ENCODE results near the gene RTRAF. TPM values are rescaled to one million over a fixed set of nuclear protein-coding genes. Genes with fewer than 3 reads are reported as not detected.

Gene RTRAF
- total and polyA plus RNA-seq, 3 donors from 2014 or later = 157 to 439 (median 170) TPM

- WGBS, 2 donors = 52 to 63% methylated on average over 4 of the region's 4 CpGs
- H3K9me3 ChIP-seq = no peaks in the 10 kb centered on the region
- no peak overlapping the region for H3K27ac ChIP-seq
- H3K36me3 ChIP-seq (ENCODE audit: low read depth, missing control alignments) = no peaks in the 10 kb centered on the region
- TF ChIP-seq POLR2A (IDR thresholded peaks at IDR 0.05) (no peak), CTCF (IDR thresholded peaks at IDR 0.05) (peak; percentile 29 to 56 (median 37))
- intact Hi-C loops (cut with DNase I; ENCODE audit: low total_unique reads) = no loop called here
- peaks cover 5% of the 10 kb centered on the region for H3K4me1 ChIP-seq
- DNase-seq = no peak
- H3K27me3 ChIP-seq = no peaks in the 10 kb centered on the region
- H3K4me3 ChIP-seq = no peak overlapping the region
Measured at GRCh38 chr14:51996148-51996746, 6.9 kb downstream of the RTRAF start.

- H3K36me3 ChIP-seq (ENCODE audit: low read depth, missing control alignments) = no peaks in the 10 kb centered on the region
- no peak overlapping the region for H3K4me3 ChIP-seq
- intact Hi-C loops (cut with DNase I; ENCODE audit: low total_unique reads) = no loop called here
- no peak overlapping the region for H3K27ac ChIP-seq
- H3K4me1 ChIP-seq = peaks cover 11% of the 10 kb centered on the region
- TF ChIP-seq POLR2A (IDR thresholded peaks at IDR 0.05) = no peak
- no peak for TF ChIP-seq CTCF (IDR thresholded peaks at IDR 0.05)
- H3K9me3 ChIP-seq = no peaks in the 10 kb centered on the region
- no peak for DNase-seq
- H3K27me3 ChIP-seq = no peaks in the 10 kb centered on the region
Measured at GRCh38 chr14:51998348-51998747, 9.0 kb downstream of the RTRAF start.

GRCh38 chr14:51999084-51999483 lies 9.7 kb downstream of the RTRAF start:
- Histone ChIP-seq H3K9me3 (no peaks in the 10 kb centered on the region), H3K27ac (no peak overlapping the region), H3K27me3 (no peaks in the 10 kb centered on the region), H3K36me3 (ENCODE audit: low read depth, missing control alignments) (no peaks in the 10 kb centered on the region), H3K4me3 (no peak overlapping the region), H3K4me1 (peaks cover 16% of the 10 kb centered on the region)
- TF ChIP-seq CTCF (IDR thresholded peaks at IDR 0.05) = no peak
- TF ChIP-seq POLR2A (IDR thresholded peaks at IDR 0.05) = no peak
- intact Hi-C loops (cut with DNase I; ENCODE audit: low total_unique reads) = no loop called here
- WGBS, 2 donors = 85 to 95% methylated on average over 2 of the region's 2 CpGs
- DNase-seq = no peak

GRCh38 chr14:52000019-52000582 lies 10.8 kb downstream of the RTRAF start:
- Histone ChIP-seq H3K36me3 (ENCODE audit: low read depth, missing control alignments) (no peaks in the 10 kb centered on the region), H3K4me3 (no peak overlapping the region), H3K4me1 (peaks cover 16% of the 10 kb centered on the region), H3K9me3 (no peaks in the 10 kb centered on the region), H3K27ac (no peak overlapping the region), H3K27me3 (no peaks in the 10 kb centered on the region)
- no peak for DNase-seq
- WGBS, 2 donors = 73 to 80% methylated on average over 3 of the region's 3 CpGs
- intact Hi-C loops (cut with DNase I; ENCODE audit: low total_unique reads) = no loop called here
- no peak for TF ChIP-seq POLR2A (IDR thresholded peaks at IDR 0.05)
- TF ChIP-seq CTCF (IDR thresholded peaks at IDR 0.05) = no peak

GRCh38 chr14:52000696-52001095 lies 11.3 kb downstream of the RTRAF start:
- Histone ChIP-seq H3K27me3 (no peaks in the 10 kb centered on the region), H3K4me3 (no peak overlapping the region), H3K36me3 (ENCODE audit: low read depth, missing control alignments) (no peaks in the 10 kb centered on the region), H3K27ac (no peak overlapping the region), H3K4me1 (peaks cover 16% of the 10 kb centered on the region), H3K9me3 (no peaks in the 10 kb centered on the region)
- WGBS, 2 donors = 77 to 86% methylated on average over 3 of the region's 3 CpGs
- intact Hi-C loops (cut with DNase I; ENCODE audit: low total_unique reads) = no loop called here
- TF ChIP-seq CTCF (IDR thresholded peaks at IDR 0.05) (no peak), POLR2A (IDR thresholded peaks at IDR 0.05) (no peak)
- DNase-seq = no peak

All from testis (tissue), 3 donors.